Measurements from ENCODE around the gene ZNF138. TPM values are rescaled to one million over a fixed set of nuclear protein-coding genes. Genes with fewer than 3 reads are reported as not detected.

ZNF138 gene
- total RNA-seq, 1 donor from 2014 or later = 14.7 TPM

DNA sequence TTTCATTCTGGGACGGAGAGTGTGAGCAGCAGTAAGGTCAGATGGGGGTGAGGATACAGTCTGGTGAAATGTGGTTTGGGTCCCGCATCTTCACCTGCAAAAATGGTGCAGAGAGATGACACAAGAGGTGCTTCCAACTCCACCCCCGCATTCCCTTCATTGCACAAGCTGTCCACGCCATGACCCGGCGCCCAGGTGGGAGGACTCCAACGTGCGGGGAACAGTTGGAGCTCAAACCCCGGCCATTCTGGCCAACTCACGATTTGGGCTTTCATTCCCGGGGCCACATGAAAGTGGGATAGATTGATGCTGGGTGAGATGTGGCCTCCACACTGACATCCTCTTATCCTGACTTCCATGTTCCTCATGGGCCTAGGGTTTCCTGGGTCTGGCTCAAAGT lies 74.3 kb downstream of the ZNF138 start:
- no peak for TF ChIP-seq CTCF (IDR thresholded peaks at IDR 0.05; ENCODE audit: unreplicated experiment)
- Mint-ChIP-seq H3K36me3 (ENCODE audit: low read depth, unreplicated experiment) (no peaks in the 10 kb centered on the region), H3K4me1 (ENCODE audit: unreplicated experiment) (no peaks in the 10 kb centered on the region), H3K9me3 (ENCODE audit: unreplicated experiment) (peaks cover 7% of the 10 kb centered on the region), H3K4me3 (ENCODE audit: unreplicated experiment) (no peak overlapping the region), H3K27ac (ENCODE audit: unreplicated experiment) (no peak overlapping the region), H3K27me3 (ENCODE audit: unreplicated experiment) (peaks cover 9% of the 10 kb centered on the region)
- DNase-seq (ENCODE audit: low spot score) = no peak

- DNase-seq (ENCODE audit: low spot score) = no peak
- Mint-ChIP-seq H3K27me3 (ENCODE audit: unreplicated experiment) (peaks cover 9% of the 10 kb centered on the region), H3K9me3 (ENCODE audit: unreplicated experiment) (peaks cover 4% of the 10 kb centered on the region), H3K27ac (ENCODE audit: unreplicated experiment) (no peak overlapping the region), H3K4me3 (ENCODE audit: unreplicated experiment) (no peak overlapping the region), H3K4me1 (ENCODE audit: unreplicated experiment) (no peaks in the 10 kb centered on the region), H3K36me3 (ENCODE audit: low read depth, unreplicated experiment) (no peaks in the 10 kb centered on the region)
- TF ChIP-seq CTCF (IDR thresholded peaks at IDR 0.05; ENCODE audit: unreplicated experiment) = no peak
Observed at GRCh38 chr7:64869121-64869725, 75.0 kb downstream of the ZNF138 start.

DNA sequence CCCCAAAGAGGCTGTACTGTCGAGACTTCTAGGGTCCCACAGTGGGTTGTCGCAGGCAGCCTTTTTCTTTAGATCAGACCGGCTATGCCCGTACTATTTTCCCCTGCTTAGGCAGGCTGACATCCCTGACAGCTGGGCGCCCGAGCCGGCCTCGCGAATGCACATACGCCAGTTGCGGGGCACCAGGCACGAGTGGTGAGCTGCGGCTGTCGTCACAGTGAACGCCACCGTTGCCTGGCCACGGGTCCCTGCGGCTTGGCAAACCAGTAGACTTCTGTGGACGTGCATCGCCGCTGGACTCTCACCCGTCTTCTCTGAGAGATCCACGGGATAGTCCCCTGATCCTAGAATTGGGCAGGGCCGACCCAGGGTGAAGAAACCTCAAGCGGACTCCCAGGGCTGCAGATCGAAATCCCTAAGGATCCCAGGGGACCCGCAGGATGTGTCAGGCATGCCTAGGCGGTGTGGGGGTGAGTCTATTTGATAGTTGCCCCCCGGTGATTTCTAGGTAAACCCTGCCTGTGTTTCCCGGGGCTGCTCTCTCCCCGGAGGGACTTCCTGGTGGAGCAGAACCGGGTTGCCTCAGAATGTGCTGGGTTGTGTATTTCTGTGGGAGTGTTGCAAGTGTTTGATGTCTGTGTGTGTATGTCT lies 75.8 kb downstream of the ZNF138 start:
- H3K9me3 Mint-ChIP-seq (ENCODE audit: unreplicated experiment) = peaks cover 4% of the 10 kb centered on the region
- H3K36me3 Mint-ChIP-seq (ENCODE audit: low read depth, unreplicated experiment) = no peaks in the 10 kb centered on the region
- no peak overlapping the region for H3K4me3 Mint-ChIP-seq (ENCODE audit: unreplicated experiment)
- no peak overlapping the region for H3K27ac Mint-ChIP-seq (ENCODE audit: unreplicated experiment)
- TF ChIP-seq CTCF (IDR thresholded peaks at IDR 0.05; ENCODE audit: unreplicated experiment) = no peak
- H3K4me1 Mint-ChIP-seq (ENCODE audit: unreplicated experiment) = no peaks in the 10 kb centered on the region
- H3K27me3 Mint-ChIP-seq (ENCODE audit: unreplicated experiment) = peaks cover 9% of the 10 kb centered on the region
- no peak for DNase-seq (ENCODE audit: low spot score)

DNA sequence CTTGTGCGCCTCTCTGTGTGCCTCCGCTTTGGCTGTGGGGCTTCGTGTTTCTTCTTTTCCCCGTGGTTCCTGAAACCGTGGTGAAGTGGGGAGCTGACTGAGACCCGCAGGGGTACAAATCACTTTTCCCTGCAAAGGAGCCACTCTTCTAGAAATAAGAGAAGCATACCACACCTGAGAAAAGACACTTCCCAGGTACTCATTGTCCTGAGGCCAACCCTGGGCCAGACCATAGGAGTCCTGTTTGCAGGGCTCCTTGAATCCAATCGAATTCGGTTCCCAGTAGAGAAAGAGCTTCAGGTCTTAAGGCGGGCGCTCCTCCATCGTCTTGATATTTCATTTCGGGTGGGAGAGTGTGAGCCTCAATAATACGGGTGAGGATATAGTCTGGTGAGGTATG lies 76.4 kb downstream of the ZNF138 start:
- H3K27ac Mint-ChIP-seq (ENCODE audit: unreplicated experiment) = no peak overlapping the region
- no peak for TF ChIP-seq CTCF (IDR thresholded peaks at IDR 0.05; ENCODE audit: unreplicated experiment)
- H3K4me1 Mint-ChIP-seq (ENCODE audit: unreplicated experiment) = no peaks in the 10 kb centered on the region
- no peaks in the 10 kb centered on the region for H3K36me3 Mint-ChIP-seq (ENCODE audit: low read depth, unreplicated experiment)
- H3K9me3 Mint-ChIP-seq (ENCODE audit: unreplicated experiment) = peaks cover 4% of the 10 kb centered on the region
- no peak overlapping the region for H3K4me3 Mint-ChIP-seq (ENCODE audit: unreplicated experiment)
- no peak for DNase-seq (ENCODE audit: low spot score)
- peaks cover 11% of the 10 kb centered on the region for H3K27me3 Mint-ChIP-seq (ENCODE audit: unreplicated experiment)

DNA sequence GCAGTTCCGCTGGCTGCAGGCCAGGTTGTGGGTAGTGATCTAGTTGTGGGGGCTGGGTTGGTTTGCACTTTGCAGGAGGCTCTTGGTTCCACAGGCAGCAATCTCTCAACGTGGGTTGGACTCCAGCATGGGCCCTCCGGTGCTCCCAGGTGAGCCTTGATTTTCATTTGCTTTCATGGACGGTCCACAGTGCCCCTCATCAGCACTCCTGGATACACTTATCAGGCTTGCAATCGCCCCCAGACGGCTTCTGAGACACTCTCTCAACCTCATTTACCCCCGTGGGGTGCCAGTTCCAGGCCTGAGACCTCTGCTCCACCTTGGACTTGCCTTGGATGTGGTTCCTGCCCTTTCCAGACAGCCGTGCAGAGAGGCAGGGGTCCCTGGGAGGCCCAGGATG lies 77.5 kb downstream of the ZNF138 start:
- no peaks in the 10 kb centered on the region for H3K36me3 Mint-ChIP-seq (ENCODE audit: low read depth, unreplicated experiment)
- H3K4me3 Mint-ChIP-seq (ENCODE audit: unreplicated experiment) = no peak overlapping the region
- H3K27ac Mint-ChIP-seq (ENCODE audit: unreplicated experiment) = no peak overlapping the region
- no peak for DNase-seq (ENCODE audit: low spot score)
- no peak for TF ChIP-seq CTCF (IDR thresholded peaks at IDR 0.05; ENCODE audit: unreplicated experiment)
- no peaks in the 10 kb centered on the region for H3K4me1 Mint-ChIP-seq (ENCODE audit: unreplicated experiment)
- peaks cover 14% of the 10 kb centered on the region for H3K27me3 Mint-ChIP-seq (ENCODE audit: unreplicated experiment)
- peaks cover 4% of the 10 kb centered on the region for H3K9me3 Mint-ChIP-seq (ENCODE audit: unreplicated experiment)
